ENCODE results near the gene SLC22A23. TPM values are rescaled to one million over a fixed set of nuclear protein-coding genes. Genes with fewer than 3 reads are reported as not detected.

SLC22A23 gene
- total RNA-seq, 4 donors from 2014 or later, result 26.6 to 42.6 (median 37.6) TPM

- 89 to 97% methylated on average over 2 to 3 of the region's 3 CpGs for WGBS, 2 donors
- Histone ChIP-seq H3K4me3 (no peak overlapping the region), H3K27me3 (no peaks in the 10 kb centered on the region), H3K4me1 (no peaks in the 10 kb centered on the region), H3K27ac (no peak overlapping the region), H3K9me3 (no peaks in the 10 kb centered on the region), H3K36me3 (peaks cover 0 to 56% (median 12%) of the 10 kb centered on the region in 3 donors)
- intact Hi-C loops (cut with DNase I), result no loop called here
- DNase-seq, result no peak
- no peak for TF ChIP-seq CTCF (IDR thresholded peaks at IDR 0.05)
- no peak for TF ChIP-seq POLR2A (IDR thresholded peaks at IDR 0.05)
These were observed 152.9 kb downstream of the SLC22A23 start for GRCh38 chr6:3303795-3304411.

- Histone ChIP-seq H3K36me3 (peaks cover 0 to 54% (median 3%) of the 10 kb centered on the region in 3 donors), H3K27me3 (no peaks in the 10 kb centered on the region), H3K4me1 (no peaks in the 10 kb centered on the region), H3K9me3 (no peaks in the 10 kb centered on the region), H3K4me3 (no peak overlapping the region), H3K27ac (no peak overlapping the region)
- intact Hi-C loops (cut with DNase I), result no loop called here
- no peak for DNase-seq
- TF ChIP-seq CTCF (IDR thresholded peaks at IDR 0.05) (no peak), POLR2A (IDR thresholded peaks at IDR 0.05) (no peak)
- WGBS, 2 donors, result 92 to 96% methylated on average over 7 to 8 of the region's 8 CpGs
These were observed 155.3 kb downstream of the SLC22A23 start for GRCh38 chr6:3301506-3301905.

DNA sequence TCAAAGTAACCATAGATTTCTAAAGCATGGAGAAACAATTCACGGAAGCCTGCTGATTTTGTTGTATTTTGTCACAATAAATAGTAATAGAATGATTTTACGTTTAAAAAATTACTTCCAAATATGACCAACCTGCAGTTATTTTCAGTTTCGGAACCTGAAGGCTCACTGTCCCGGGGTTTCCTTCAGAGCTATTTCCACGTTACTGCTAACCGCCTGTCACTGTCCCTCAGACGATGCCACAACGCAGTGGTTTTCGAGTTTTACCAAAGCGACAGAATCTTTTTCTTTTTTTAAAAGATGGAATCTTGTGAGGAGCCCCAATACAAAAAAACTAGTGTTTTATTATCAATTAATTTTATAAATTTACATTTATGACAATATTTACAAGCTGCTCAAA, 157.6 kb downstream of the SLC22A23 start:
- Histone ChIP-seq H3K36me3 (peaks cover 0 to 55% (median 0%) of the 10 kb centered on the region in 3 donors), H3K9me3 (no peaks in the 10 kb centered on the region), H3K4me1 (no peaks in the 10 kb centered on the region), H3K4me3 (no peak overlapping the region), H3K27ac (no peak overlapping the region), H3K27me3 (no peaks in the 10 kb centered on the region)
- 88 to 92% methylated on average over 10 of the region's 10 CpGs for WGBS, 2 donors
- intact Hi-C loops (cut with DNase I), result no loop called here
- TF ChIP-seq POLR2A (IDR thresholded peaks at IDR 0.05), result no peak
- TF ChIP-seq CTCF (IDR thresholded peaks at IDR 0.05), result no peak
- no peak for DNase-seq

GRCh38 chr6:3297909-3298308, 158.9 kb downstream of the SLC22A23 start:
- H3K27me3 ChIP-seq, result no peaks in the 10 kb centered on the region
- no peak for DNase-seq
- peaks cover 0 to 68% (median 0%) of the 10 kb centered on the region in 3 donors for H3K36me3 ChIP-seq
- intact Hi-C loops (cut with DNase I), result no loop called here
- no peak overlapping the region for H3K4me3 ChIP-seq
- no peaks in the 10 kb centered on the region for H3K4me1 ChIP-seq
- H3K9me3 ChIP-seq, result no peaks in the 10 kb centered on the region
- no peak overlapping the region for H3K27ac ChIP-seq
- TF ChIP-seq CTCF (IDR thresholded peaks at IDR 0.05) (no peak), POLR2A (IDR thresholded peaks at IDR 0.05) (no peak)
- WGBS, 2 donors, result 64 to 82% methylated on average over 6 to 11 of the region's 11 CpGs

GRCh38 chr6:3297006-3297405, 159.8 kb downstream of the SLC22A23 start:
- 80 to 92% methylated on average over 6 of the region's 9 CpGs for WGBS, 2 donors
- no peak overlapping the region for H3K4me3 ChIP-seq
- no peaks in the 10 kb centered on the region for H3K27me3 ChIP-seq
- no peaks in the 10 kb centered on the region for H3K4me1 ChIP-seq
- no peaks in the 10 kb centered on the region for H3K9me3 ChIP-seq
- TF ChIP-seq POLR2A (IDR thresholded peaks at IDR 0.05), result no peak
- no peak for TF ChIP-seq CTCF (IDR thresholded peaks at IDR 0.05)
- H3K36me3 ChIP-seq, result peaks cover 0 to 73% (median 0%) of the 10 kb centered on the region in 3 donors
- intact Hi-C loops (cut with DNase I), result no loop called here
- no peak for DNase-seq
- no peak overlapping the region for H3K27ac ChIP-seq
